Measurements from ENCODE around the gene PLPPR1.
"Not testable (repeated sequence)": the region's sequence is repeated elsewhere in the genome, so short reads cannot be mapped to it uniquely, and the experiment has no call there.

PLPPR1 gene

GRCh38 chr9:101326501-101326900 is 298.0 kb downstream of the PLPPR1 start:
- no peaks in the 10 kb centered on the region for H3K36me3 ChIP-seq
- H3K4me3 ChIP-seq = no peak overlapping the region
- H3K4me1 ChIP-seq = no peaks in the 10 kb centered on the region
- no peak overlapping the region for H3K4me2 ChIP-seq
- no peak overlapping the region for H3K9ac ChIP-seq
- no peak for TF ChIP-seq Cebpa-rat (IDR thresholded peaks at IDR 0.05)
- no peak overlapping the region for H3K27ac ChIP-seq
- H4K20me1 ChIP-seq = no peaks in the 10 kb centered on the region
- peaks cover 7 to 26% (median 14%) of the 10 kb centered on the region in 11 experiments; a peak in 20 of 22 replicates for H3K9me3 ChIP-seq (replicated peaks in 1 of 11)
- H3K27me3 ChIP-seq = no peaks in the 10 kb centered on the region

- not testable (repeated sequence) for H3K9ac ChIP-seq, H4K20me1 ChIP-seq, H3K36me3 ChIP-seq, H3K4me3 ChIP-seq, H3K4me1 ChIP-seq, H3K27me3 ChIP-seq, H3K4me2 ChIP-seq, H3K27ac ChIP-seq
- H3K9me3 ChIP-seq (replicated peaks in 1 of 11) = peaks cover 7 to 26% (median 14%) of the 10 kb centered on the region in 11 experiments; a peak in 20 of 22 replicates
Measured at GRCh38 chr9:101327422-101327909, 298.9 kb downstream of the PLPPR1 start.

DNA sequence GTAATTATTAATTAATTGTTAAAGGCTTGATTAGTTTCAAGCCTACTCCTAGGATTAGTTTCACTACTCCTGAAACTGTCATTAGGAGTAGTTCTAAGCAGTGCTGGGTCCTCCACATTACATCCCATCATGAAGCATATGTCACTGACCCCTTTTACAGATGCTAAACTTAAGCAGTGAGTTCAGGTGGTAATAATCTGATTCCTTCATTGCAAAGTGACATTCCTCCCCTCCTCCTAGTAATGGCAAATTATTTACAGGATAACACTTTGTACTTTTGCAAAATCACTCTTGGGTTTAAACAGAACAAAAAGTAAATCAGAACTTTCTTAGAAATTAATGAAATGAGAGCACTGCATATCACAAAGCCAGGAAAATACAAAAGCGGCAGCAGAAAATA is 303.8 kb downstream of the PLPPR1 start:
- H3K27ac ChIP-seq = no peak overlapping the region
- no peak overlapping the region for H3K9ac ChIP-seq
- peaks cover 3 to 13% (median 6%) of the 10 kb centered on the region in 11 experiments; a peak in 19 of 22 replicates for H3K9me3 ChIP-seq (replicated peaks in 1 of 11)
- no peak overlapping the region for H3K4me3 ChIP-seq
- H3K27me3 ChIP-seq = no peaks in the 10 kb centered on the region
- TF ChIP-seq Cebpa-rat (IDR thresholded peaks at IDR 0.05) = no peak
- H3K4me2 ChIP-seq = no peak overlapping the region
- no peaks in the 10 kb centered on the region for H3K4me1 ChIP-seq
- H4K20me1 ChIP-seq = no peaks in the 10 kb centered on the region
- no peaks in the 10 kb centered on the region for H3K36me3 ChIP-seq

GRCh38 chr9:101333490-101333889 is 305.0 kb downstream of the PLPPR1 start:
- no peak for TF ChIP-seq Cebpa-rat (IDR thresholded peaks at IDR 0.05)

DNA sequence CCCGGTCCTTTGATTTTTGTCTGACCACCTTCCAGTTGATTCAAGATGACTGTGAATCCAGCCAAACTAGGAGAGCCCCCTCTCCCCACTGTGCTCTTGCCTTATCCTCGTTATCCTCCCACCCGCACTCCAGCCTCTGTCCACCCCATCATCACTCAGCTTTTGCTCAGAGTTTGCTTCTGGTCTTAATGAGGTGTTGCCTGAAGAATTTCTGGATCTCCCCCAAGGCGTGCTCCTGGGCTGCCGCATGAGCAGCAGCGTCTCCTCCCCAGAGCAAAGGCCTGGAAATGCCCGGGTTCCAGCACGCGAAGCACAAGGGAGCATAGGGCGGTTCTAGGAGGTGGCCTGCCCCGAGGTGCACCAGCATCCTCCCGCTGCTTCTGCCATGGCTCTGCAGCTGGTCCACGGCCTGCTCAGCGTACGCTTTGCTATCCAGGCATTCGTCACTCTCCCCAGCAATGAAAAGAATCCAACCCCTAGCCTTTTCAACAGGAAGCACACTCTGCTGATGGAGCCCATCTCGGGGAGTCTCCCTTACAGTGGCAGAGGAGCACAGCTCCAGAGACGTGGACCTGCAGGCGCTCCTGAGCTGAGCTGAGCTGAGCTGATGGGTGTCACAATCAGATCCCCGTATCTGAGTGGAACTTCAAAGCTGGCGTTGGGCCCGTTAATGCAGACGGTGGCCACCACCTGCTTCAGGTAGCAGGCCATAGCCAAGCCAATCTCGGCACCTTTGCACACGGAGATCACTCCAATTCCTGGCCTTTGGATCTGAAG is 305.6 kb downstream of the PLPPR1 start:
- Histone ChIP-seq H3K36me3 (no peaks in the 10 kb centered on the region), H4K20me1 (no peaks in the 10 kb centered on the region), H3K4me1 (no peaks in the 10 kb centered on the region), H3K4me2 (no peak overlapping the region), H3K9ac (no peak overlapping the region), H3K27ac (no peak overlapping the region), H3K27me3 (no peaks in the 10 kb centered on the region), H3K4me3 (no peak overlapping the region), H3K9me3 (replicated peaks in 1 of 11) (peaks cover 0 to 3% (median 0%) of the 10 kb centered on the region in 11 experiments; a peak in 2 of 22 replicates)
- TF ChIP-seq Cebpa-rat (IDR thresholded peaks at IDR 0.05) = no peak

More at GRCh38 chr9:101333490-101333889, 305.0 kb downstream of the PLPPR1 start:
- Histone ChIP-seq H3K27me3 (no peaks in the 10 kb centered on the region), H3K4me3 (no peak overlapping the region), H3K27ac (no peak overlapping the region), H3K9ac (no peak overlapping the region), H3K4me1 (no peaks in the 10 kb centered on the region), H4K20me1 (no peaks in the 10 kb centered on the region), H3K36me3 (no peaks in the 10 kb centered on the region), H3K9me3 (replicated peaks in 1 of 11) (peaks cover 0 to 2% (median 0%) of the 10 kb centered on the region in 11 experiments; a peak in 1 of 22 replicates), H3K4me2 (no peak overlapping the region)

DNA sequence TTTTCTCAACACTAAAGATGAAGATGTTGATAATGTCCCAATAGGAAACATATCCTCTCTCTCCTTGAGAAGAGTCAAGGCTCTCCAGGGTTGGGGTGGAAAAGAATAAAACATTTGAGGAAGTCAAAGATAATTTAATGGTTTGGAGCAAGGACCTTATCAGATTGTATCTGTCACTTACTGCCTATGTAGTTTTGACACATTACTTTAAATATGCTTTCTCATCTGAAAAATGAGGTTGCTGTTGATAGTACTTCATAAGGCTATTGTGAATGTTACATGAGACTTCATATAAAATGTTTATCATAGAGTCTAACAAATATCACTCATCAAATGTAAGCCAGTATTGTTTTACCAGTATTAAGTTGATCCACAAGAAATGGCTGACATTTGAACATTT is 307.6 kb downstream of the PLPPR1 start:
- no peak overlapping the region for H3K4me3 ChIP-seq
- no peaks in the 10 kb centered on the region for H3K27me3 ChIP-seq
- TF ChIP-seq Cebpa-rat (IDR thresholded peaks at IDR 0.05) = no peak
- H4K20me1 ChIP-seq = no peaks in the 10 kb centered on the region
- H3K27ac ChIP-seq = no peak overlapping the region
- H3K9me3 ChIP-seq (replicated peaks in 1 of 11) = peaks cover 0 to 4% (median 0%) of the 10 kb centered on the region in 11 experiments; a peak in 2 of 22 replicates
- H3K4me2 ChIP-seq = no peak overlapping the region
- H3K9ac ChIP-seq = no peak overlapping the region
- no peaks in the 10 kb centered on the region for H3K4me1 ChIP-seq
- H3K36me3 ChIP-seq = no peaks in the 10 kb centered on the region

DNA sequence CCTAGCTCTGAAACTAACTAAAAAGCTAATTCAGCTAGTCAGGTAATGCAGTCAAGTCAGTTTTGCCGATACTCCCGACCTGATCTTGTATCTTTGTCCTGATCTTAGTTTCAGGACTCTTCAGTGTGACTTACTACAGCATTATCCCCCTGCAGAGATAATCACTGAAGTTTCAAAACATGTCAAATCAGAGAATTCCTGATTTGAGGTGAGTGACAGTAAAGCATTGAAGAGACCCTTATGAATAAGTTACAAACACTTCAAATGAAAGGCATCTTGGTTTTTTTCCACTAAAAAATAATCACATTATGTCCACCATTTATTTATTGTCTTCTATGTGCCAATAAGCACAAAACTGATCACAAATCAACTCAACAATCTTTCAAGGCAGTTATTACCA is 308.7 kb downstream of the PLPPR1 start:
- Histone ChIP-seq H3K27ac (no peak overlapping the region), H3K27me3 (no peaks in the 10 kb centered on the region), H3K9ac (no peak overlapping the region), H3K4me2 (no peak overlapping the region), H3K9me3 (replicated peaks in 1 of 11) (peaks cover 0 to 4% (median 0%) of the 10 kb centered on the region in 11 experiments; a peak in 2 of 22 replicates), H4K20me1 (no peaks in the 10 kb centered on the region), H3K4me3 (no peak overlapping the region), H3K36me3 (no peaks in the 10 kb centered on the region), H3K4me1 (no peaks in the 10 kb centered on the region)
- no peak for TF ChIP-seq Cebpa-rat (IDR thresholded peaks at IDR 0.05)

DNA sequence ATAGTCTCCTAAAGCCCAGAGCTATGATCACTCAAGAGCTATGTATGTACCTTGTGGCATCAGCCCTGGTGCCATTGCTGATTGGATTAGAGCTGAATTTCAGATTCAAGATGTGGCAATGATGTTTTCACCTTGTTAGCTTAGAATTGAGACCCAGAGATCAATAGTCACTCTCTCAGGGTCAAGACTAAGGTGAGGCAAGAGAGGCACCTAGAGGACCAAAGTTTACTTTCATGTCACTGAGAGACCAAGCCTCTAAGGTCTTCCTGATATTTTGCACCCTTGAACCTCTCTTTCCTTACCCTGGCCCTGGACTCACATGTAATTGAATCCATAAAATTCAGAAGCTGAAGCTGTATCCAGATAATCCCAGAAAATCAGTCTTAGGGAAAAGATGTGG is 313.4 kb downstream of the PLPPR1 start:
- no peak overlapping the region for H3K27ac ChIP-seq
- no peaks in the 10 kb centered on the region for H4K20me1 ChIP-seq
- no peaks in the 10 kb centered on the region for H3K27me3 ChIP-seq
- H3K4me3 ChIP-seq = no peak overlapping the region
- H3K4me2 ChIP-seq = no peak overlapping the region
- no peaks in the 10 kb centered on the region for H3K4me1 ChIP-seq
- TF ChIP-seq Cebpa-rat (IDR thresholded peaks at IDR 0.05) = no peak
- peaks cover 0 to 4% (median 0%) of the 10 kb centered on the region in 11 experiments; a peak in 2 of 22 replicates for H3K9me3 ChIP-seq (replicated peaks in 1 of 11)
- H3K9ac ChIP-seq = no peak overlapping the region
- no peaks in the 10 kb centered on the region for H3K36me3 ChIP-seq

DNA sequence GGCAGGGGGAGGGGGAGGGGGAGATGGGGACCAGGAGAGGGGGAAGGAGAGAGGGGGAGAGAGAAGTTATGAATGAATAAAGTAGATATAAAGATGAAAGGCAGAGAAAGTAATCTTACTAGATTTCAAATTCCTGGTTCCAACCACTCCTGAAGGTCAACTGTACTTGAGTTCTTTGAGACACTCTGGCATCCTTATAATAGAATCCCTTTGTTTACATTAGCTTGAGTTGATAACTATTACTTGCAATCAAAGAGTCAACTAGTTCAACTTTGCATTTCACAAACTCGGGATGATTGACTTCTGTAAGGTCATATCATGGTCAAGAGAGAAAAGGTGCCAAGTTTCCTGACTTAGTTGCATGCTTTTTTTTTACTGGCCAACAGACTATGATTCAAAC is 314.1 kb downstream of the PLPPR1 start:
- no peak overlapping the region for H3K27ac ChIP-seq
- no peak for TF ChIP-seq Cebpa-rat (IDR thresholded peaks at IDR 0.05)

DNA sequence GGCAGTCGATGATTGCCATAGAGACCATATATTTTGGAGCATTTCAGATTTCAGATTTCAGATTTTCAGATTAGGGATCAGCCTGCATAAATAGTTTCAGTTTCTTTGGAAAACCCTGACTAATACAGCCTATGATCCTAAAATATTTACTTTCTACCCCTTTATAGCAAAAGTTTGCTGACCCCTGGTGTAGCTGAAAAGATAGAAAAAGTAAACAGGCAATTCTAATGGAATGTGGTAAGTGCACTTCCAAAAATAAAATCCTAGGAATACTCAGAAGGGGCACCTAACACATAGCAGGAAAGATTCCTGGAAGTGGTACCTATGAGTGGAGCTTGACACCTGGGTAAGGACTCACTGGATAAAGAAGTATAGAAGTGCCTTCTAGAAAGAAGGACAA is 321.8 kb downstream of the PLPPR1 start:
- no peaks in the 10 kb centered on the region for H3K9me3 ChIP-seq (replicated peaks in 1 of 11)
- H4K20me1 ChIP-seq = no peaks in the 10 kb centered on the region
- H3K27me3 ChIP-seq = no peaks in the 10 kb centered on the region
- H3K9ac ChIP-seq = no peak overlapping the region
- H3K4me2 ChIP-seq = no peak overlapping the region
- no peaks in the 10 kb centered on the region for H3K36me3 ChIP-seq
- no peak overlapping the region for H3K27ac ChIP-seq
- no peak overlapping the region for H3K4me3 ChIP-seq
- TF ChIP-seq Cebpa-rat (IDR thresholded peaks at IDR 0.05) = no peak
- no peaks in the 10 kb centered on the region for H3K4me1 ChIP-seq

More for the DNA sequence above, 314.1 kb downstream of the PLPPR1 start:
- Histone ChIP-seq H3K36me3 (no peaks in the 10 kb centered on the region), H3K9me3 (replicated peaks in 1 of 11) (peaks cover 0 to 4% (median 0%) of the 10 kb centered on the region in 11 experiments; a peak in 2 of 22 replicates), H3K27me3 (no peaks in the 10 kb centered on the region), H4K20me1 (no peaks in the 10 kb centered on the region), H3K4me3 (no peak overlapping the region), H3K9ac (no peak overlapping the region), H3K4me1 (no peaks in the 10 kb centered on the region), H3K4me2 (no peak overlapping the region)

Data from BLaER1 treated with 17β-estradiol and CSF1 and Interleukin-3, amounts not matched to agents 10 nM and 100 nM (cell line).